ENCODE data around the gene TIGAR.

Gene TIGAR

DNA sequence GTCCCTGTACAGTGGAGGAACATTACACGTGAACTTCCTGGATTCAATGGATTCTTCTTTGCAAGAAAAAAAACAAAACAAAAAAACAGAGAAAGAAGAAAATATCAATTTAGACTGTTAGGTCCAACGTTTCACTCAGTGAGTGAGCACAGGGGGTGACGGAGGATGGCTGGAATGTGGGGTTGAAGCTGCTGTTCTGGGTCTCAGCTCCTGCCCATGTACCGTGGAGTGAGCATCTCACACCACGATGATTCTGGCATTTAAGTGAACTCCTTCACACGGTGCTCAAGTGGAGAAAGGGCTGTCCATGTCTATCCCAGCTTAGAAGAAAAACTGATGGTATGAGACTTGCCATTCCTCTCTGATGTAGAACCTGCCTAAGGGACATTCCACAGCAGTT, 24.3 kb upstream of the TIGAR start:
- H3K4me3 ChIP-seq (replicated peaks; ENCODE audit: low read depth, low read length), result no peak overlapping the region
- TF ChIP-seq, protein P1, sequence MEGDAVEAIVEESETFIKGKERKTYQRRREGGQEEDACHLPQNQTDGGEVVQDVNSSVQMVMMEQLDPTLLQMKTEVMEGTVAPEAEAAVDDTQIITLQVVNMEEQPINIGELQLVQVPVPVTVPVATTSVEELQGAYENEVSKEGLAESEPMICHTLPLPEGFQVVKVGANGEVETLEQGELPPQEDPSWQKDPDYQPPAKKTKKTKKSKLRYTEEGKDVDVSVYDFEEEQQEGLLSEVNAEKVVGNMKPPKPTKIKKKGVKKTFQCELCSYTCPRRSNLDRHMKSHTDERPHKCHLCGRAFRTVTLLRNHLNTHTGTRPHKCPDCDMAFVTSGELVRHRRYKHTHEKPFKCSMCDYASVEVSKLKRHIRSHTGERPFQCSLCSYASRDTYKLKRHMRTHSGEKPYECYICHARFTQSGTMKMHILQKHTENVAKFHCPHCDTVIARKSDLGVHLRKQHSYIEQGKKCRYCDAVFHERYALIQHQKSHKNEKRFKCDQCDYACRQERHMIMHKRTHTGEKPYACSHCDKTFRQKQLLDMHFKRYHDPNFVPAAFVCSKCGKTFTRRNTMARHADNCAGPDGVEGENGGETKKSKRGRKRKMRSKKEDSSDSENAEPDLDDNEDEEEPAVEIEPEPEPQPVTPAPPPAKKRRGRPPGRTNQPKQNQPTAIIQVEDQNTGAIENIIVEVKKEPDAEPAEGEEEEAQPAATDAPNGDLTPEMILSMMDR (IDR thresholded peaks at IDR 0.05; ENCODE audit: low read length, missing control alignments), result no peak
- no peak for DNase-seq (ENCODE audit: low read depth)

- TF ChIP-seq, protein P1 (IDR thresholded peaks at IDR 0.05; ENCODE audit: low read length, missing control alignments), result no peak
- no peak for DNase-seq (ENCODE audit: low read depth)
- H3K4me3 ChIP-seq (replicated peaks; ENCODE audit: low read depth, low read length), result no peak overlapping the region
Observed at GRCh38 chr12:4297617-4298016, 23.4 kb upstream of the TIGAR start.

- no peak overlapping the region for H3K4me3 ChIP-seq (replicated peaks; ENCODE audit: low read depth, low read length)
- no peak for DNase-seq (ENCODE audit: low read depth)
- TF ChIP-seq, protein P1 (IDR thresholded peaks at IDR 0.05; ENCODE audit: low read length, missing control alignments), result no peak
Observed at GRCh38 chr12:4300883-4301282, 20.1 kb upstream of the TIGAR start.

- TF ChIP-seq, protein P1 (IDR thresholded peaks at IDR 0.05; ENCODE audit: low read length, missing control alignments), result no peak
- no peak overlapping the region for H3K4me3 ChIP-seq (replicated peaks; ENCODE audit: low read depth, low read length)
- no peak for DNase-seq (ENCODE audit: low read depth)
Observed at GRCh38 chr12:4301932-4302501, 19.0 kb upstream of the TIGAR start.

DNA sequence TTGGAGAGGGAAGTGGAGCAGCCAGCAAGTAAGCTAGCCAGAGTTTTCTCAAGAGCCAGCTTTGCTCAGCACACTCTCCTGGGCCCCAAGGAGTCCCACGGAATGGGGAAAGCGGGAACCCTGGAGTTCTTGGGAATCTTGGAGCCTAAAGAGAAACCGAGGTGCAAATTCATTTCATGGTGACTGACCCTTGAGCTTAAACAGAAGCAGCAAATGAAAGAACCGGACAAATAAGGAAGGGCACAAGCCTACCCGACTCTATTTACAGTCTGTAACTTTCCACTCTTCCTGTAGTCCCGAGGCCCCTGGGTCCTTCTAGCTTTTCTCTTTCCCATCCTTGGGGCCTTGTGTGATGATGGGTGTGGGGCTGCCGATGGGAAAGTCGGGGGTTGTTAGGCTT, 18.1 kb upstream of the TIGAR start:
- TF ChIP-seq, protein P1 (IDR thresholded peaks at IDR 0.05; ENCODE audit: low read length, missing control alignments), result no peak
- no peak for DNase-seq (ENCODE audit: low read depth)
- no peak overlapping the region for H3K4me3 ChIP-seq (replicated peaks; ENCODE audit: low read depth, low read length)

DNA sequence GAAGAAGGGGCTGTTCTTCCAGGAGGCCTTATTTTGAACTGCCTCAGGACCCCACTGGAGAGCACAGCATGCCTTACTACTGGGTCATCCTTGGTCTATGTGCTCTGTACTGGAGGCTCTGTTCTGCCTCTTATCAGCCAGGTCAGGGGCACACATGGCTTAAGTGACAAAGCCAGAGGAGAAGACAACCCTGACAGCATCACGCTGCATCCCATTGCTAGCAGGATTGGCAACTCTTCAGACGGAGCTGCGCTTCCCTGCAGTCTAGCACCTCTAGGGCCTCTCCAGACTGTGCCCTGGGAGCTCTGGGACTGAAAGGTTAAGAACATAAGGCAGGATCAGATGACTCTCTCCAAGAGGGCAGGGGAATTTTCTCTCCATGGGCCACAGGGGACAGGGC, 17.3 kb upstream of the TIGAR start:
- no peak for DNase-seq (ENCODE audit: low read depth)
- H3K4me3 ChIP-seq (replicated peaks; ENCODE audit: low read depth, low read length), result no peak overlapping the region
- TF ChIP-seq, protein P1 (IDR thresholded peaks at IDR 0.05; ENCODE audit: low read length, missing control alignments), result no peak

DNA sequence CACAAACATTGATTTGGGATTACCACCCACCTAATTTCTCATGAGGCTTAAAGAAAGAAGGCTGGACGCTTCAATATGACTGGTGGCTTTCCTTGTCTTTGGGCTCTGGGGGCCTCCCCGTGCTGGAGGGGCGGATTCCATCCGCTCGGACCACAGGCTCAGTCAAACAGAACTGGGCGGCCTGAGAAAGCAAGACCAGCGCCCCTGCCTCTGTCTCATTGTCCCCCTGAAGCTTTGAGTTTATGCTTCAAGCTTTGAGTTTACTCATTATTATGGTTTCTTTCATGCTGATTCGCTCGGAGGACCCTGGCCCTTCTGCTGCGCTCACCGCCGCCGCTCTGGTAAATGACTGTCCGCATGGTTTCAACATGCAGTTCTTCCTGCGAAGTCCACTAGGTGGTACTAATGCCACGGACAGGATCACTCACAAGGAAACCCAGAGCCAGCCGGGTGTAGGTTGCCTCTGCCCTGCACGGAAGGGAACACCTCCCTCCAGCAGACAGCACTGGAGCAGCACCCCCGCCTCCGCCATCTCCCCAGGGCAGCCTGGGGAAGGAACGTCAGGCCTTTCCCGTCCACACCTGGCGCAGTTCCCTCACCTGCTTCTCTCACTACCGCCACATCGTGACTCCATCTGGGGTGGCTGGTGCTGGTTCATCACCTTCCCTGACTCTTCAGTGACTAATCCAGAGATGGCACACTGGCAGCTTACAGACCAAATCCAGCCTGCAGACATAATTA, 13.2 kb upstream of the TIGAR start:
- TF ChIP-seq, protein P1 (IDR thresholded peaks at IDR 0.05; ENCODE audit: low read length, missing control alignments), result peak; percentile 84
- DNase-seq (ENCODE audit: low read depth), result peak; percentile 82
- no peak overlapping the region for H3K4me3 ChIP-seq (replicated peaks; ENCODE audit: low read depth, low read length)
